Neural cell (in vitro differentiated cells): ENCODE measurements around the gene EQTN.

Source experiments
- CTCF ChIP-seq: fragments of 450-650 bp; IDR thresholded peaks from 2 replicates; pipeline ENCODE4 v1.5.1; 2014; ENCODE audit warnings: antibody characterized with exemption, mild to moderate bottlenecking, moderate library complexity; ENCODE audit not compliant: poor library complexity, severe bottlenecking
- EZH2 ChIP-seq: fragments of 200-600, 300-800 bp; shearing (Covaris generic), sonication (generic); IDR thresholded peaks from 2 replicates; pipeline ENCODE4 v1.6.1; 2014; ENCODE audit warnings: antibody characterized with exemption, low read length, borderline replicate concordance, mild to moderate bottlenecking; ENCODE audit not compliant: insufficient read depth, poor library complexity, severe bottlenecking
- RAD21 ChIP-seq: fragments of 450-650 bp; conservative IDR thresholded peaks from 2 replicates; pipeline ENCODE4 v1.6.1; 2014; ENCODE audit warnings: antibody characterized with exemption, mild to moderate bottlenecking, moderate library complexity
- TAF1 ChIP-seq: IDR thresholded peaks from 2 replicates; pipeline ENCODE4 v1.6.1; 2012; ENCODE audit warnings: low read depth

GRCh38 chr9:27247756-27248155 is 49.2 kb downstream of the EQTN start:
- TF ChIP-seq CTCF, result peak; percentile 21
- TF ChIP-seq EZH2, result no peak
- TF ChIP-seq TAF1, result no peak
- TF ChIP-seq RAD21, result no peak
